Lung microvascular endothelial cell (primary cell): Measurements from ENCODE around the gene CORO2B. TPM values are rescaled to one million over a fixed set of nuclear protein-coding genes. Genes with fewer than 3 reads are reported as not detected.
A peak's percentile ranks its signal among the peaks of the same experiment; 100 is the strongest.

Experiments used
- DNase-seq, 2 donors: peaks; one replicate each; pipeline versions ENCODE4 v3.0.0 to v3.0.0-alpha.2; 2010; ENCODE audit warnings: low read depth in 2 of 2
- total RNA-seq: library from RNA; depleted of rRNA; stranded (reverse); fragments of >200 nt; gene quantifications from 2 replicates; pipeline ENCODE4 v1.2.1, GENCODE V29; 2014

Gene CORO2B
- total RNA-seq, 1 donor from 2014 or later, result 0.20 TPM

DNA sequence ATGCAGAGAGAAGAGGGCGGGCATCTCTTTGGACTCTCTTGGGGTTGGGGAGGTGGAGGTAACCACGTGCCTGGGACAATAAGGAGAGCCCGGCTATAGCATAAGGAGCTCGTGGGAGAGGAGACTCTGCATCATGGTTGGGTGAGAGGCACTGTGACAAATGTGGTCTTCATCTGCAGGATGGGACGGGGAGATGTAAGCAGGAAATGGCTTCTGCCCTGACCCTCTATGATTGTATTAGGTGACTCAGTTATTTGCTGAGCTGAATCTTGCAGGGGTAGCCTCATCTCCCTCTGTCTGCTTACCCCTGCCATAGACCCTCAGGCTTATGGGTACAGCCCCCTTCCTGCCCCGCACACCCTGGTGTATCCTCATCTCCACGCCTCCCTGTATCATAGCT, 48.7 kb downstream of the CORO2B start:
- no peak for DNase-seq

DNA sequence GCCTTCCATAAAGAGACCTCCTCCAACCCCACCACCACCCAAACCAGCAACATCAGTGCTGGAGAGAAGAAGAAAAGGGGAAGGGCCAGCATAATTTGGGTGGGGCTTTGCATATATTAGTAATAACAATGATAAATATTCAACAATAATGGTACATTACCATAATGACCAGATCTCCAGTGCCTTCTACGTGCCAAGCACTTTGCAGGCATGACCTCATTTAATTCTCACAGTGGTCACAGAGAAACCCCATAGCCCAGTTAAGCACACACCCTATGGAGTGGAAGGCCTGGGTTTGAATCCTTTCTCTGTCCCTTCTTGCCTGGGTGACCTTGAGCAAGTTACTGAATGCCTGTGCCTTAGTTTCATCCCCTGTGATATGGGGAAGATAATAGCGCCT, 49.2 kb downstream of the CORO2B start:
- DNase-seq, result no peak

DNA sequence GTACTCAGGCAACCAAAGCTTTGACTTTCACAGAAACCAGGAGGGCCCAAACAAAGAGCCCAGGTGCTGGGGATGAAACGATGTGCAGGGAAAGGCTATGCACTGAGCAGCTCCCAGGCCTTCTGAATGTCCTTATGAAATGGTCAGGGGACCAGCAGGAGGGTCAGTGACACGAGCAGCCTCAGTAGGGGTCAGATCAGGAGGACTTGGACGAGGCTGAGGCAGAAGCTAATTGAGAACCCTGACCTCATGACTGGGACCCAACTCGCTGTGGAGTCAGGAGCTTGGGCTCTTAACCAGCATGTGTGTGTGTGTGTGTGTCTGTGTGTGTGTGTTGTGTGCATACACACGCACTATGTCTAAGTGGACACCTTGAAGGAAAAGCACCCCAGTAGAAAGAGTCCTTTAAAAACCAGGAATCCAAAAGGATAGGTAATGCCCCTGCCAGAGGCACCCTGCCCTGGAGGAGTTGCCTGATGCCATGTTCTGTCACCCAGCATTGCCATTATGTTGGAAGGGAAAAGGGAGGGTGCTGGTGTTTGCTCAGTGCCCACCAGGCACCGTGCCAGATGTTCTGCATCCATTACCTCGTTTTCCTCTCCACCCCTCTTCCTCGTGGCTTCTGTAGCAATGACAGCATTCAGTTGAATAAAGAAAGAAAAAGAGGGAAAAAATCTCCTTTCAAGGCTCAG, 50.9 kb downstream of the CORO2B start:
- DNase-seq, result no peak

DNA sequence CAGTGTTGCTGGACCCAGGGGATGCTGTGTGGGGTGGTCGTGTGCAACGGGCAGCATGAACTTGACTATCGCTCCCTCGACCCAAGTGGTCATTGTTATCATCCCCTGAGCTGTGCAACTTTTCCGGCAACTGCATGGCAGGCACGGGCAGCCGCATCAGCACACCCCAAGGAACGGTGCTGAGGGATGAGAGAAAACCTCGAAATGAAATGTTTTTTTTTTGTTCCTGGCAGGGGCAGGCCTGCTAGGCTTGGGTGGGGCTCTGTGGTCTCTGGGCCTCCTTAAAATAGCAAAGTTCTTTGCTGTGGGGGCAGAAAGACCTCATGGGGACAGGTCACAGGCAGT, 51.4 kb downstream of the CORO2B start:
- DNase-seq, result no peak

DNA sequence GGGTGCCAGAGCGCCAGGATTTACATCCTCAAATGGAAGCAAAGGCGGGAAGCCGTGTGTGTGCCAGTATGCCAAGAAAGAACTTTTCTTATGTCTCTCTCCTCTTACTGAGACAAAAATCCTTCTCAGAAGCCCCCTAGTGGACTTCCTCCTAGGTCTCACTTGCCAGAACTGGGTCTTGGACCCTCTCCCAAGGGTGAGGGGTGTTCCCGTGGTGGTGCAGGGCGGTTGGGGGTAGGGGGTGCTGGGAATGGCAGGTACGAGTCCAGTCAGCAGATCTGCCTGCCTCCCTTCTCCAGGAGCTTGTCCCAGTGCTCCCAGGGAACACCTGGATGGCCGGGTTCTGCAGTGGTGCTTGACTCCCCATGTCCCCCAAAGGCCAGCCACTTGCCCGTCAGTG, 52.0 kb downstream of the CORO2B start:
- DNase-seq, result no peak

DNA sequence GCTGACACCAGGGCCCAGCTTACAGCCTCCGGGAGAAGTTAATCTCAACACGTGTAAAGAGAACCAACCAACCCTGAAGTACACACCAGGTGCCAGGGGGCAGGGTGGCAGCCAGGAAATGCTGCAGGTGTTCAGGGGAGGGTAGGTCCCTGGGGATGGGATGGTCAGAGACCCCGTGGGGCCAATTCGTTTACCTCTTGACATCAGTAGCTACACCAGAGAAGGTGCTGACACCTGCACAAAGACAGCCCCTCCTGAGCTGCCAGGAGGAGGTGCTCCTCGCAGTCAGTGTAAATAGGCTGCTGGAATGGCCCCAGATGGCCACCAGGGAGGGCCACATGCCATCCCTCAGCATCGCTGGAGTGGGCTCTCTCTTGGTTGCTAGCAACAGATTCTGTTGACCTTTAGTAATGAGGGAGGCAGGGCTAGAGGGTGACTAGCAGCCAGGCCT, 52.8 kb downstream of the CORO2B start:
- no peak for DNase-seq

DNA sequence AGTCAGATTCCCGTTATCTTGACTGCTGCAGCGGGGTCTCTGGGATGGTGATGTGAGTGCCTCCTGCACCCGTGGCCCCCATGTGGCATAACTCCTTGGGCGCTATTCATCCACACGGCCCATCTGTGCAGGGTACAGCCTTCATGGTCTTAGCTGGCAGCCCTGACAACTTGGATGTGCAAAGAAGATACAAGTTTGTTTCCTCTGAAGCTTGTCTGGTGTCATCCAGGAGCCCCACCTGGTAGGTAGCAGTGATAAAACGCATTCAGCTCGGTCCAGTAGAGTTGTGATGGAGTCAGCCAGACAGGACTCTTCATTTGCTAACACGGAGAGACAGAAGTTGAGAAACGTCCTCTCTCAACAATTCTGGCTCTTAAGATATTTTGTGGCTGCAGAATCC, 53.3 kb downstream of the CORO2B start:
- no peak for DNase-seq

DNA sequence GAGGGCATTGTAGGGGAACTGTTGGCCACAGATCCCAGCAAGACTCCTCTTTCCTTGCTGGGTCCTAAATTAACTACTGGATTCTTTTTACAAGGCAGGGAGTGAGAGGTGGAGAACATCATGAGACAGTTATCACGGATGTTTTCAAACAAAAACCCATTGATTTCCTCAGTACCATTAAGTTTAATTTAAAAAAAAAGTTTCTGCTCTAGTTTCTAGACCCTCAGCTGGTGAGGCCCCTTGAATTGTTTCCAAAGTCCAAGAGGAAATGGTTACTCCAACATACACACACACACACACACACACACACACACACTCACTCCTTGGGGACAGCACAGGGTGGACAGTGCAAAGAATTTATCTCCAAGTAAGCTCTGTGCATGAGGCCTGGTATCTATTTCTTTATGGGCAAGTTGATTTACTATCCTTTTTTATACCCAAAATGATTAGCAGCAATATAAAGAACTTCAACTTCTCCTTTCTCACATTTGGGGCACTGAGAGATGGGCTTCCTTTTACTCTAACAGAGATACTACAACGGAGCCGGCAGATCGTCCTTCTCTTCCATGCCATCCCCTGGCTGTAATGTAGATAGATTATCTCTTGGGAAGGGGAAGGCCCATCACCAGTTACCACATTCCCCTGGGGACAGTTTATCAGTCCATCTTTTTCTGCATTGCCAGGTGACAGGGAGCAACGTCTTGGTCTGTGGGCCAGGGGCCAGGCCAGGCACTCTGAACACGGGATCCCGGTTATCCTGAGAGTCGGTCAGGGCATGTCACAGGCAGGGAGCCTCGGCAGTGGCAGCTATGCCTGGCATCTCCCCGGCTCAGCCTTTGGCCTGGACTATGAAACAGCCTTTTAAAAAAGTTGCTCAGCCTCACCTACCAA, 54.7 kb downstream of the CORO2B start:
- no peak for DNase-seq

DNA sequence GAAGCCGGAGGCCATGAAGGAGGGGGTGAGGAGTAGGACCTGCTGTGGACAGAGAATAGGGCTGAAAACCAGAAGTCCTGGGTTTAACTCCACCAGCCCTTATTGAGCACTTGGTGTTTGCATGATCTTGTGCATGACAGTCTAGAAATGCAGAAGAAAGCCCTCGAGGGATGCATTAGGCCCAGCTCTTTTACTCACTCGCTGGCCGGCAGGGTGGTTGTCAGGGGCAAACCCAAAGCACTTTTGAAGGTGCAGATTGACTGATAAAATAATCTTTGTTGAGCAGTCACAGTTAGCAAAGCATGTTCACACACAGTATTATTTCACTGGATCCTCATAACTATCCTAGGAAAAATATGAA, 55.3 kb downstream of the CORO2B start:
- no peak for DNase-seq

DNA sequence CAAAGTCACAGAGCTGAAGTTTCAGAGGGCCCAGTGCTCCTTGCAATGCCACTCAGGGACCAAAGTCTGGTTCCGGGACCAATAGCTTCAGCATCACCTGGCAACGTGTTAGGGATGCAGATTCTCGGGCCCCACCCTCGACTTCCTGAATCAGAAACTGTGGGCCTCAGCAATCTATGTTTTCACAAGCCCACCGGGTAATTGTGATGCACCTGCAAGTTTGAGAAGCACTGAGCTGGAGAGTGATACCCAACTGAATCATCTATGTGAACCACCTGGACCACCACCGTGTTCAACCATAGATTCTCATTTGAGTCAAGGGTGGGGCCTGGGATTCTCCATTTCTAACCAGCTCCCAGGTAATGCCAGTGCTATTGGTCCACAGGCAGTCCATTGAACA, 55.7 kb downstream of the CORO2B start:
- no peak for DNase-seq

DNA sequence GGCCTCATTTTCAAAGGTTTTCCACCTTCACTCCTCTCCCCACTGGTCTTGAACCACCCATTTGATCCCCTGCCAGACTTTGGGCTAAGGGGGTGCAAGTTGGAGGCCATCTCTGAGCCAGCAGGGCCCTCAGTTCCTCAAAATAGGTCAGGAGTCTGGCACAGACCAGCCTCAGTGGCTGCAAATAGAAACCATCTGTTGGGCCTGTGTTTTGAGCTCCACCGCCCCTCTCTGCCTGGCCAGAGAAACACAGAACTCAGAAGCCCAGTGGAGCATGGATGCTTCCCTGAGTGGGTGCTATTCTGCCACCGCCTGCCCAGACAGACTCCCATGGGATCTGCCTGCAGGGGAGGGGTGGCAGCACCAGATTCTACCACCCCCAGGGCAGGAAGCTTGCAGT, 56.3 kb downstream of the CORO2B start:
- DNase-seq, result no peak

DNA sequence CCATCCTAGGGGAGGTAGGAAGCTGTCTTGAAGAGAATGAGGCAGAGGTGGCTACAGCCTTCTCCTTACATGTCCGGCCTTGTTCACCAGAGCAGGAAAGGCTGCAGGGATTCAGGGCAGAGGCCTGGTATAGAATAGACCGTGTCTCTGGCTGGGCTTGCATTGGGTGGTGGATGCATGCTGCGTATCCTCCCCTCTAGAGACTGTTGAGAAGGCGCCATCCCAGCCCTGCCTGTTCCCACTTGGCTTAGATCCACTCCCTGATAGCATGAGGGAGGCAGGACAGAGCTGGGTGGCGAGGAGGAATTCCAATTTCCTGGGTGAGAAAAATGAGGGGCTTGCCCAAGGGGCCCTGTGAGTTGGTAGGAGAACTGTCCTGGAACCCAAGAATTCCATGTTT, 57.5 kb downstream of the CORO2B start:
- no peak for DNase-seq

DNA sequence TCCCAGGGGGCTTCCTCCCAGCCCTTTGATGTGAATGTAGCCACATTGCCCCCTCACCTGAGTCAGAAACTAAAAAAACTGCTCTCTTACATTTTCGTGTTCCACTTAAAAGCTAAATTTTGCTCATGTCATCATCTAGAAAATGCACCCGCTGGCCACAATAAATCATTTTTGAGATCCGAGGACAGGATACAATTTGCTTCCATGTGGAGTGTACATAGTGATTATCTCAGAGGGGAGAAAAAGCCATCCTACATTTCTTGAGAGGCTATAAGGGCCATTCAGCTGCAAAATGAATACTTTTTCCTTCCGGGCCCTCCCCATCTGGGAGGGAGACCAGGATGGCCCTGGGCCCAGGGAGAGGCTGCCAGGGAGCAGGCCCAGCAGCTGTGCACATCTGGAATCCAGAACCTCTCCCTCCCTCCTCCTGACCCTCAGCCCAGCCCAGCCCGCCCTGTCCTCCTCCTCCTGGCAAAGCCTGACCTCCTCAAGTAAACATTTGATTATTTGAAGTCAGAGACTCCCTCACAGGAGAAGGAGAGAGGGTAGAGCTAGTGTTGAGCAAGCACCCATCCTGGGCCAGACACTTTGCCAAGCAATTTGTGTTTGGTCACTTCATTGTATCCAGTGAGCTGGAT, 59.1 kb downstream of the CORO2B start:
- no peak for DNase-seq

DNA sequence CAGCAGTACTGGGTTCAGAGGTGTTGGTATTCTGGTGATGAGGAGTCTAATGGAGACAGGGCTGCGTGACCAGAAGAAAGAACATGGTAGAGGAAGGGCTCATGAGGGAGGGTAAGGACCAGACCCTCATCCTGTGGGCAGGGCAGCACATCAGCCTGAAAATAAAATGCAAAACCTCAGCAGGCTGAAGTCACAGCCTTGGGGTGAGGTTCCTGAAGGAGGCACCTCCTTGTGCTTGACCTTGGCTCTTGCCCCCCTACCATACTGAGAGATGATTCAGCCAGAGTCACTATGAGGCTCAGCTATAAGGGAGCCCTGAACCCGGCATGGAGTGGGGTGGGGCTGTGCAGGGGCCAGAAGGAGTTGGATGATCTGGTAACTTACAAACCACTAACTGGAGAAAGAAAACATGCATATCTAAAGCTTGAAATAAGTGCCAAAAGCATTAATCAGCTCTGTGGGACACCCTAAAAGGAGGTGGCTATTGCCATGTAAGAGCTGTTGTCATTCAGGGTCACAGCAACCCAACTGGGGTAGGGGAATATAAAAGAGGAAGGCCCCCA, 60.2 kb downstream of the CORO2B start:
- DNase-seq, result no peak

DNA sequence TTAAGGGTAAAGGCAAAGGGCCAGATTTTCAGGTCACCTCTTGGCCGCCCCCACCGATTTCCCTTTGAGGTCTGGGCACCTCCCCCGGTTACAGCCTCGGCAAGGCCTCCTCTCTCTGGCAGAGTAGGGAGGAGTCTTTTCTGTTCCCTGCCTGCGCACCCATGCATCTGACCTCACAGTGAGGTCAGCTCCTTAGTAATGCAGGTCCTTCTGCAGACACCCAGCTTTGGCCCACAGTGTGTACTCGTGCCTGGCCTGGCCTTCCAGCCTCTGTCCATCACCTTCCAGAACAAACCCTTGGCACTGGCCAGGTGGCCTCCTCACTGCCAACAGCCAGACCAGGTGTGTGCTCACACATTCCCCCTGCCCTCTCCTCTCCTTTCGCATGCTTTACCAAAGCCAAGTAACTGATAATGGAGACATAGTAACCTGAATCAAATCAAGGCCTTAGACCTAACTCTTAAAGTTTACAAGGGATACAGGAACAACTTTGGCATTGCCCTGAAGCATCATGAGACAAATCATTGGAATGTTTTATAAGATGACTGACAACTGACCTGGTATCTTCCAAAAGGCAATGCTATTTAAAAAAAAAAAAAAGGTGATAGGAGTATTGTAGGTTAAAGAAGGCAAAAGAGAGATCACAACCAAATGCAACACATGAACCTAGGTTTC, 61.3 kb downstream of the CORO2B start:
- no peak for DNase-seq

DNA sequence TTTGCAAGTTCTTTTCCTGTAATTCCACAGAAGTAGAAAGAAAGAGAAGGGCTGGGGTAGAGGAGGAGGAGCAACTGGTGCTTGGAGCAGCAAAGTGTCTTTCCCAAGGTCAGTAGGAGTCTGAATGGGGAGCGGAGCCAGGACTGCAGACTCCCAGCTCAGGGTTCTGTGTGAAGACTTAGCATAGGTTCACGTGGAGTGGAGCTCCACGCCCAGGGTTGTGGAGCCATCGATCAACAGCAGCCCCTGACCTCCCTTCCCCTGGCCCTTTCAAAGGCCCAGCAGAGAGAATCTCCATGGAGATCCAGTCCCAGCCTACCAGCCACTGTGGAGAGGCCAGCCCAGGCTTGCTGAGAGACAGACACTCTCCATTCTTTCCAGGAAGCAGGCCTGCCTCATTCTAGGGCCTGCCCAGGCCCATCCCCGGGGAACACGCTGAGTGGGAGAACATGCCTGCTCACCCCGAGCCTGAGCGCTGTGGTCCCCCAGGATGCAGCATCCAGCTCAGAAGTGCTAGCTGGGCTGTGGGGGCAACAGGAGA, 62.1 kb downstream of the CORO2B start:
- DNase-seq, result no peak

DNA sequence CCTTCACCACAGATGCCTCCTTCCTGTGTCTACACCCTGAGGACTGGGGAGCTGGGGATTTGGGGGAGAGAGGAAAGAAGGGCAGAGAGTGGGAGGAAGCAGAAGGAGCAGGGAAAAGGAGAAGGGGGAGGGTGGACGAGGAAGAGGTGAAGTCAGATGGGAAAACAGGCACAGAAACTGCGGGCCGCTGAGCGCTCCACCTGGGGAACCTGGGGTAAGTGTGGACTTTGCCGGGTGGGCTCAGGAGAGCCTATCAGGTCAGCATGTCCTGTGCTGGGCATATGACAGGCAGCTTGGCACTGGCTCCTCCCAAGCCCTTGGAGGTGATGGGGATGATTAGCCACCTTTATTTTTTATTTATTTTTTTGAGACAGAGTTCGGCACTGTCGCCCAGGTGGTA, 62.6 kb downstream of the CORO2B start:
- no peak for DNase-seq

DNA sequence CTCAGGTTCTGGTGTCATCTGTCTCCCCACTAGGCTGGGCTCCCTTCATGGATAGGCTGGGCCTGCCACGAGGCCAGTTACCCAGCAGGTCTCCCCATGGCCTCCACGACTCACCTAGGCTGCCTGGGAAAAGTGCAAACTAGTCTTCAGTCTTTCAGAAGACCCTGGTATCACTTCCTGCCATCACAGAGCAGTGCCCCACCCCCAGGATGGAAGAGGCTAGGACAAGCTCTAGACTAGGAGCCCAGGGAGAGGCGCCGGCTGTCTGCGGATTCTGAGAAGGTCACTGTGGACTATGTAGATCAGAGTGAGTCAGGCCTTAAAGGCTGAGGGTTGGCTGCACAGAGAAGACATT, 63.7 kb downstream of the CORO2B start:
- no peak for DNase-seq

DNA sequence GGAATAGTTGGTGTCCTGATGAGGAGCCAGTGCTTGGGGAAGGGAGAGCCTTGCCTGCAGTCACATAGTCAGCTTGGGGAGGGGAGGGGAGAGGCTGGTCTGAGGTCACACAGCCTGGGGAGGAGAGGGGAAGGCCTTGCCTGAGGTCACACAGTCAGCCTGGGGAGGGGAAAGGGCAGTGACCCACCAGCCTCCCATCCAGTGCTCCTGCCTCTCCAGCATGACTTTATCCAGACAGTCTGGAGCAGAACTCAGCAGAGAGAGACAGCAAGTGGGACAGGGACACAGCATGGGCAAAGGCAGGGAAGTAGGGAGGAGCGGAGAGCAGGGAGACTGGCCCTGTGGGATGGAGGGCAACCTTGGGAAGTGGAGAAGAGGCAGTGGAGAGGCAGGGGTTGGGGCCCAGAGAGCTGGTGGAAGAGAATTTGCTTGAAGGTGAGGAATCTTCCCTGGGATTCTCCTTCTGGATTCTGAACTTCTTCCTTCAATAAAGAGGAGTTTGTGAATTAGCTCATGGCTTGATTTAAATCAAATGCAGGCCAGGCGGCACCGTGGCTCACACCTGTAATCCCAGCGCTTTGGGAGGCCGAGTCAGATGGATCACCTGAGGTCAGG, 64.5 kb downstream of the CORO2B start:
- DNase-seq, result no peak

DNA sequence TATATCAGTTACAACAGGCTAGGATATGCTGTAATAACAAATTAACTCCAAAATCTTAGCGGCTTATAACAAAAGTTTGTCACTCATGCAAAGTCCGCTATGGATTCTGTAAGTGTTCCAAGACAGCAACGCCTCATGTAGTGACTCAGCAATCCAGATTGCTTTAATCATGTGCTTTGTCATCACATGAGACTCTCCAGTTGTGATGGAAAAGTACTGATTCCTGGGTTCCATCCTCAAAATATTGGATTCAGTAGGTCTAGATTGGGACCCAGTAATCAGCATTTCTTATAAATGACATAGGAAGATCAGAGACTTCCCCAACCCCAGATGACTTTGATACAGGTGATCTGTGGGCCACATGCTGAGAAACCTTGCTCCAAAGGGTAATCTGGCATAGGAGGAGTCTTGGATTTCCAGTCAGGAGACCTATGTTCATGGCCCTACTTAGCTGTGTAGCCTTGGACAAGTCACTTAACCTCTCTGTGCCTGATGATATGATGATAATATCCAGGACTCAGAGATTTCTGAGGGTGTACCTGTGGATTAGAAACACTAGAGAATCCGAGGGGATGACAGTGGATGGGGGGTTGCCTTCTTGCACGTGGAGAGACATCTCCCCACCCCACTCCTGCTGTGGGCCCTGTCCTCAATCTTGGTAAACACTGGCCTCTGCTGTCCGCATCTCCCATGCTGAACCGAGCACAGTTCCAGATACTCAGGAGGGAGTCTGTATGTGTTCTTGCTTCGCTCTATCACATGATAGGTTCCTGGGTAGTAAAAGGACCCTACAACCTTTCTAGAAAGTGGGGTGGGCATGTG, 65.5 kb downstream of the CORO2B start:
- DNase-seq, result peak; percentile 44 to 65
